Measurements from ENCODE around the gene ZDHHC7. TPM values are rescaled to one million over a fixed set of nuclear protein-coding genes. Genes with fewer than 3 reads are reported as not detected.

The ZDHHC7 gene
- total RNA-seq: 10 to 100 TPM; 64.6 TPM

DNA sequence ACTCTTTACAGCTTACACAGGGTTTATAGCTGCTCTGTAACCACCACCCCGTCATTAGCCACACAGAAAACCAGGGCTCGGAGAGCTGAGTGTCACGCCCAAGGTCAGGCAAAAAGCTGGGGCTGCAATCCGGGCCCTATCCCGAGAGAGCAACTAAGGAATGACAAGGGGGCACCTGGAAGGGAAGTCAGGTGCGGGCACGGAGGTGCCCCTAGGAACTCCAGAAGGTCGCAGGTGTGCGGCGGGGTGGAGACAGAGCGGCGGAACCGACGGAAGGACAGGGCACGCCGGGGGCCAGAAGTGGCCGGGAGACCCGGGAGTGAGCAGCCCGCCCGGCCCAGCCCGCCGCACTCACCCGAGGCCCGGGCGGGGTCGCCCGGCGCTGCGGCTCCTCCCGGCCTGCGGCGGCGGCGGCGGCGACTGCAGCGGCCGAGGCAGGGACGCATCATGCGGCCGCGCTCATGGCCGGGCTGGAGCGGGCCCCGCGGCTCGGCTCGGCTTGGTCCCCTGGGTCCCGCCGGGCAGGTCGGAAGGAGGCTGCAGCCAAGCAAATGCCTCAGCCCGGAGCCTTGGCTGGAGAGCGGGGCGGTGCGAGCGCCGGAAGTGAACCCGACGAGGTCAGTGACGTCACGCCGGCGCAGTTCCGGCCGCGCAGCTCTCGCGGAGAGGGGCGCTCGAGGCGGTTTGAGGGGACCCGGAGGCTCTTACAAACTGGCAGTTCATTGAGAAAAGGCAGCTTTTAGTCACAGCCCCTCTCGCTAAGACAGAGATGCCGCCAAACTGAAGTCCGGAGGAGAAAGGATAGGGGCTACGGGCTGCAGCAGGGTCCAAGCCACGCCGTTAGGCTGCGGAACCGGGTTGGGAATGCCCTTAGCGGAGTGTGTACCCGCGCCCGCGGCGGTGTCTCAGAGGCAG, at the start of gene ZDHHC7:
Gene ZDHHC7, minus strand, starts transcription at position 605 of the 915 bp plus-strand sequence. CDS start 20,917 bp downstream, outside the sequence.
- intact Hi-C loops (cut with DNase I): no loop called here
- peaks cover 6% of the 10 kb centered on the region for H3K4me1 ChIP-seq (replicated peaks)

DNA sequence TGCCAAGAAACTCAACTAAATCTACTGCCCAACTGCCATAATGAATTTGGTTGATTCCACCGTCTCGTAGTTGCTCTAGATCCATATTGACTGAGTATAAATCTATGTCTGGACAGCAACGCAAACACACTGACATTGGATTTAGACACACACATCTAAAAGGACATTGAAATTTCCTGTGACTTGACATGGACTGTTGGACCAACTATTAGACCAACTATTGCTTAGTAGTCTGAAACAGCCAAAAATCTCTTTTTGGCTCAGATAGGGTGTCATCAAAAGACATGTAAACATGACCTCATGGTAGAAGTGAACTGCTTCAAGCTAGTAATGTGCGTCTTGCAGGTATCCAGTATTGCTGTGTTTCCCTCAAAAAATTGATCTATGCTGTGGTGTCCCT, 47.6 kb upstream of the ZDHHC7 start:
- Histone ChIP-seq H3K36me3 (no peaks in the 10 kb centered on the region), H3K4me3 (no peak overlapping the region), H3K27ac (no peak overlapping the region), H3K4me1 (replicated peaks) (no peaks in the 10 kb centered on the region), H3K9me3 (no peaks in the 10 kb centered on the region), H3K27me3 (replicated peaks; ENCODE audit: insufficient read depth) (no peaks in the 10 kb centered on the region)
- DNase-seq (ENCODE audit: low spot score): no peak
- TF ChIP-seq, protein P1, sequence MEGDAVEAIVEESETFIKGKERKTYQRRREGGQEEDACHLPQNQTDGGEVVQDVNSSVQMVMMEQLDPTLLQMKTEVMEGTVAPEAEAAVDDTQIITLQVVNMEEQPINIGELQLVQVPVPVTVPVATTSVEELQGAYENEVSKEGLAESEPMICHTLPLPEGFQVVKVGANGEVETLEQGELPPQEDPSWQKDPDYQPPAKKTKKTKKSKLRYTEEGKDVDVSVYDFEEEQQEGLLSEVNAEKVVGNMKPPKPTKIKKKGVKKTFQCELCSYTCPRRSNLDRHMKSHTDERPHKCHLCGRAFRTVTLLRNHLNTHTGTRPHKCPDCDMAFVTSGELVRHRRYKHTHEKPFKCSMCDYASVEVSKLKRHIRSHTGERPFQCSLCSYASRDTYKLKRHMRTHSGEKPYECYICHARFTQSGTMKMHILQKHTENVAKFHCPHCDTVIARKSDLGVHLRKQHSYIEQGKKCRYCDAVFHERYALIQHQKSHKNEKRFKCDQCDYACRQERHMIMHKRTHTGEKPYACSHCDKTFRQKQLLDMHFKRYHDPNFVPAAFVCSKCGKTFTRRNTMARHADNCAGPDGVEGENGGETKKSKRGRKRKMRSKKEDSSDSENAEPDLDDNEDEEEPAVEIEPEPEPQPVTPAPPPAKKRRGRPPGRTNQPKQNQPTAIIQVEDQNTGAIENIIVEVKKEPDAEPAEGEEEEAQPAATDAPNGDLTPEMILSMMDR (IDR thresholded peaks at IDR 0.05): no peak
- TF ChIP-seq POLR2A (IDR thresholded peaks at IDR 0.05) (no peak), POLR2AphosphoS5 (IDR thresholded peaks at IDR 0.05) (no peak)
- 95% methylated on average over 4 of the region's 4 CpGs for WGBS
- intact Hi-C loops (cut with DNase I): no loop called here

More for the DNA sequence above, at the start of gene ZDHHC7:
- WGBS: under 1% methylated on average over 59 of the region's 86 CpGs
- H3K27me3 ChIP-seq (replicated peaks; ENCODE audit: insufficient read depth): no peaks in the 10 kb centered on the region
- DNase-seq (ENCODE audit: low spot score): peak; percentile 82
- H3K36me3 ChIP-seq: no peaks in the 10 kb centered on the region
- peak within 1 kb of the TSS; percentile 96 to 98 for H3K27ac ChIP-seq
- H3K9me3 ChIP-seq: no peaks in the 10 kb centered on the region
- peak within 1 kb of the TSS; percentile 71 to 85 for H3K4me3 ChIP-seq
- TF ChIP-seq POLR2AphosphoS5 (IDR thresholded peaks at IDR 0.05) (peak; percentile 93), POLR2A (IDR thresholded peaks at IDR 0.05) (peak; percentile 88)
- TF ChIP-seq, protein P1 (IDR thresholded peaks at IDR 0.05): peak in 2 of 4 experiments; percentile 14 to 36

DNA sequence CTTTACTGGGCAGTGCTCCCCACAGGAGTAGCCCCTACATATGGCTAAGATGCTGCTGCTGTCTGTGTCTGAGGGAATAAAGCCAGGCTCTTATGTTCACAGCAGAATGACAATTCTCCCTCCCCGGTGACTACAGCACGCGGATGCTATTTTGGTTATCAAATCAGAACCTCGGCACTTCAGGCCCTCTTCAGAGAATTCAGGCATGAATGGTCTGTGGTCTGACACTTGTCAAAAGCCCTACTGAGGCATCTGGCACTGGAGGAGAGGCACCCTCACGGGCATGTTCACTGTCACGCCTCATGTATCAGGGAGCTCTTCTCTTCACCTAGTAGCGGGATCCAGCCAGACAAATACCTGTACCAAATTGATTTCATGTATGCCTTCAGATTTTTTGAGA, 46.6 kb upstream of the ZDHHC7 start:
- H3K9me3 ChIP-seq: no peaks in the 10 kb centered on the region
- no peaks in the 10 kb centered on the region for H3K27me3 ChIP-seq (replicated peaks; ENCODE audit: insufficient read depth)
- 91% methylated on average over 7 of the region's 7 CpGs for WGBS
- no peak overlapping the region for H3K27ac ChIP-seq
- H3K4me1 ChIP-seq (replicated peaks): no peaks in the 10 kb centered on the region
- no peak for DNase-seq (ENCODE audit: low spot score)
- H3K4me3 ChIP-seq: no peak overlapping the region
- no peaks in the 10 kb centered on the region for H3K36me3 ChIP-seq
- intact Hi-C loops (cut with DNase I): no loop called here
- TF ChIP-seq, protein P1 (IDR thresholded peaks at IDR 0.05): no peak
- TF ChIP-seq POLR2AphosphoS5 (IDR thresholded peaks at IDR 0.05) (no peak), POLR2A (IDR thresholded peaks at IDR 0.05) (no peak)

DNA sequence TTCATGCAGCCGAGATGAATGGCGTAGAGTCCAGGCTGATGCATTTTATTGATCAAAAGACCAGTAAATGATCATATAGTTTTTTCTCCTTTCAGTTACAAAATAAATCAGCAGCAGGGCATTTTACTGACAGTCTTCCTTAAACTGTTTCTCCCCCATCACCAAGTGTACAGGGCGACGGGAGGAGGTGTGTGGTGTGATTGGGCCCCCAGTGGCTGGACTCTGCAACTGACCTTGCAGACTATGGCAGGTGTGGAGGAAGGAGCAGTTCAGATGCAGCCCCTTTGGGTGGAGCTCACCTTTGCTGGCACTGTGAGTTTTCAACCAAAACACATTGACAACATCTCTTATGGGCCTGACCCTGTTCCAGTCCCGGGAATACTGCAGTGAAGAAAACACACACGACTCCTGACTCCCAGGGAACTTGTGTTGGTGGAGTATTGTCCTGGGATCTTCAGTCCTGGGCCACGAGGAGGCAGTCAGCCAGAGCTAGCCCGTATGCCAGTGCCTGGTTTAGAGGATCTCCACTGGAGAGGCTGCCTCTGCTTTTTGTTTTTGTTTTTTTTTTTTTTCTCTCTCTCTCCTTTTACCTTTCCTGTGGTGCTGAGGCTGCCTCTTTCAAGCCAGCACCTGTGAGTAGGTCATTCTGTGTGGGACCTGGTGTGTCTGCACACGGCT, 46.0 kb upstream of the ZDHHC7 start:
- TF ChIP-seq, protein P1 (IDR thresholded peaks at IDR 0.05): peak in 1 of 4 experiments; percentile 13
- TF ChIP-seq POLR2A (IDR thresholded peaks at IDR 0.05): no peak
- H3K9me3 ChIP-seq: no peaks in the 10 kb centered on the region
- intact Hi-C loops (cut with DNase I): no loop called here
- H3K36me3 ChIP-seq: no peaks in the 10 kb centered on the region
- H3K27ac ChIP-seq: no peak overlapping the region
- WGBS: 83% methylated on average over 9 of the region's 9 CpGs
- no peak for DNase-seq (ENCODE audit: low spot score)
- H3K27me3 ChIP-seq (replicated peaks; ENCODE audit: insufficient read depth): no peaks in the 10 kb centered on the region
- H3K4me1 ChIP-seq (replicated peaks): no peaks in the 10 kb centered on the region
- no peak overlapping the region for H3K4me3 ChIP-seq
